Muscle layer of duodenum (tissue), 2 donors: Measurements from ENCODE around the gene FAM98C.
A peak's percentile ranks its signal among the peaks of the same experiment; 100 is the strongest.
"Not testable (repeated sequence)": the region's sequence is repeated elsewhere in the genome, so short reads cannot be mapped to it uniquely, and the experiment has no call there.

Experiments
- H3K27ac ChIP-seq: one replicate; pipeline ENCODE4 v1.7.0; 2013; ENCODE audit warnings: mild to moderate bottlenecking, low read length
- H3K27me3 ChIP-seq: one replicate; pipeline ENCODE4 v1.7.0; 2013; ENCODE audit warnings: low read depth, mild to moderate bottlenecking, control low read depth, low read length
- H3K36me3 ChIP-seq, 2 donors: one replicate each; pipeline ENCODE4 v1.7.0; 2013; ENCODE audit warnings: low read length in 2 of 2, control low read depth in 1 of 2, mild to moderate bottlenecking in 1 of 2; ENCODE audit not compliant: insufficient read depth in 2 of 2, control insufficient read depth in 1 of 2
- H3K4me1 ChIP-seq, 2 donors: one replicate each; pipeline ENCODE4 v1.7.0; 2013; ENCODE audit warnings: low read length in 2 of 2, mild to moderate bottlenecking in 2 of 2, control low read depth in 1 of 2, moderate library complexity in 1 of 2; ENCODE audit not compliant: insufficient read depth in 2 of 2, control insufficient read depth in 1 of 2
- H3K4me3 ChIP-seq, 2 donors: one replicate each; pipeline ENCODE4 v1.7.0; 2013; ENCODE audit warnings: low read length in 2 of 2, low read depth in 1 of 2, mild to moderate bottlenecking in 1 of 2
- H3K9me3 ChIP-seq, 2 donors: one replicate each; pipeline ENCODE4 v1.7.0; 2013; ENCODE audit warnings: low read length in 2 of 2, control low read depth in 1 of 2, mild to moderate bottlenecking in 1 of 2; ENCODE audit not compliant: control insufficient read depth in 1 of 2
- donor health status: healthy.

Gene FAM98C

DNA sequence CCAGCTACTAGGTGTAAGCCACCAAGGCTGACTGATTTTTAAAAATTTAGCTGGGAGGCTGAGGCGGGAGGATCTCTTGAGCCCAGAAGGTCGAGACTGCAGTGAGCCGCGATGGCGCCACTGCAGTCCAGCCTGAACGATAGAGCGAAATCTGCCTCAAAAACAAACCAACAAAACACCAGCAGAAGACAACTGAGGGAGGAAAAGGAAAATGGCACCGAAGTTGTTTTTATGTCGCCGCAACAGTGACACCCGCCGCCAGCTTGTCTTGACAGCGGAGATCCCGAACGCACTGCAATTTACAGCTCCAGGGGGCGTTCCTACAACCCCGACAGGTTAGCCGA is 298 bp upstream of the FAM98C start:
- Histone ChIP-seq H3K27me3 (peaks cover 9% of the 10 kb centered on the region), H3K36me3 (peaks cover 13 to 19% of the 10 kb centered on the region in 2 donors), H3K27ac (no peak overlapping the region), H3K4me1 (no peaks in the 10 kb centered on the region), H3K9me3 (no peaks in the 10 kb centered on the region), H3K4me3 (peak overlapping the region; percentile 60 to 99)

DNA sequence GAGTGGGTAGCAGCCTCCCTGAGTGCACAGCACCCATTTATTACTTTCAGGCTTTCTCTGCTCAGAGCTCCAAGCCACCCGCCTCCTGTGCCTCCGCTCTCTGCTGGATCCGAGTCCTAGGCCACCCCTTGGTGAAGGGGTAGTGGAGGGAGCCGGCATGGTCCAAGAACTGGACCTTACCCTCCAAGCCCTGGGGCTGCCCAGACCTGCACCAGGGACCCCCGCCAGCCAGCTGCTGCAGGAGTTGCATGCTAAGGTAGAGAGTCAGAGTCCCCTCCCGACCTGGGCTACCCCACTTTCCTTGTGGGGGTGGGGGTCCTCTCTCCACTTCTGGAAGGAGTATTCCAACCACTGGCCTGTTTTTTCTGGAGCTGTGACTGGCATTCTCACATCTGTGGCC is 2.0 kb downstream of the FAM98C start:
- Histone ChIP-seq H3K36me3 (peaks cover 13 to 19% of the 10 kb centered on the region in 2 donors), H3K27ac (no peak overlapping the region), H3K4me1 (no peaks in the 10 kb centered on the region), H3K27me3 (peaks cover 6% of the 10 kb centered on the region), H3K4me3 (no peak overlapping the region), H3K9me3 (no peaks in the 10 kb centered on the region)

GRCh38 chr19:38405276-38405675 is 2.4 kb downstream of the FAM98C start:
- H3K36me3 ChIP-seq = peaks cover 13 to 19% of the 10 kb centered on the region in 2 donors
- H3K27ac ChIP-seq = no peak overlapping the region
- no peak overlapping the region for H3K4me3 ChIP-seq
- peaks cover 1% of the 10 kb centered on the region for H3K27me3 ChIP-seq
- H3K9me3 ChIP-seq = no peaks in the 10 kb centered on the region
- H3K4me1 ChIP-seq = no peaks in the 10 kb centered on the region

DNA sequence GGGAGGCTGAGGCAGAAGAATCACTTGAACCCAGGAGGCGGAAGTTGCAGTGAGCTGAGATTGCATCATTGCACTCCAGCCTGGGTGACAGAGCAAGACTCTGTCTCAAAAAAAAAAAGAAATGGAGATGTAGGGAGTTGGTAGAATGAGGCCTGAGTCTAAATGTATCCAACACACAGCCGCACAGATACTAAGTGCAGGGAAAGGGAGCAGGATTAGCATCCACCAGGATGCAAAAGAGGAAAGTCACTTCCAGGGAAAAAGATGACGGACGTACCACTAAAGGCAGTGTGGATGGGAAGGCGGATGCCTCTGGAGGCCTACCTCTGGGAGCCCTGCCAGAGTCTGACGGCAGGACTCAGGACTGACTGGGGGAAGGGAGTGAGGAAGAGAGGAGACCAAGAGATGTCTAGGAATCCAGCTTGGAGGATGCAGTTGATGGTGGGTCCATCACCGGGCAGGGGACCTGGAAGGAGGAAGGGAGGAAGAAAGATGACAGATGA is 6.8 kb downstream of the FAM98C start:
- no peaks in the 10 kb centered on the region for H3K9me3 ChIP-seq
- peaks cover 13 to 18% of the 10 kb centered on the region in 2 donors for H3K36me3 ChIP-seq
- no peak overlapping the region for H3K4me3 ChIP-seq
- H3K27ac ChIP-seq = no peak overlapping the region
- H3K4me1 ChIP-seq = no peaks in the 10 kb centered on the region
- H3K27me3 ChIP-seq = no peaks in the 10 kb centered on the region

DNA sequence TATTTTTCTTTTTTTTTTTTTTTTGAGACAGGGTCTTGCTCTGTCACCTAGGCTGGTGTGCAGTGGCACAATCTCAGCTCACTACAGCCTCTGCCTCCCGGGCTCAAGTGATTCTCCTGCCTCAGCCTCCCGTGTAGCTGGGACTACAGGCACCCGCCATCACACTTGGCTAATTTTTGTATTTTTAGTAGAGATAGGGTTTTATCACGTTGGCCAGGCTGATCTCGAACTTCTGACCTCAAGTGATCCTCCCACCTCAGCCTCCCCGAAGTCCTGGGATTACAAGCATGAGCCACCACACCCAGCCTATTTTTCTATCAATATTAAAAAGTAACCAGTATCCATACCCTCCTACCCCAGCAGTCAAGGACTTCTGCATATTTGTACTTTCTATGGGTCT is 7.5 kb downstream of the FAM98C start:
- not testable (repeated sequence) for H3K4me3 ChIP-seq, H3K27ac ChIP-seq, H3K4me1 ChIP-seq, H3K27me3 ChIP-seq, H3K9me3 ChIP-seq
- H3K36me3 ChIP-seq = peaks cover 8 to 11% of the 10 kb centered on the region in 2 donors

- Histone ChIP-seq H3K27ac (no peak overlapping the region), H3K27me3 (no peaks in the 10 kb centered on the region), H3K36me3 (peaks cover 7 to 8% of the 10 kb centered on the region in 2 donors), H3K4me3 (no peak overlapping the region), H3K4me1 (no peaks in the 10 kb centered on the region), H3K9me3 (no peaks in the 10 kb centered on the region)
These were observed 8.3 kb downstream of the FAM98C start for GRCh38 chr19:38411041-38411712.

DNA sequence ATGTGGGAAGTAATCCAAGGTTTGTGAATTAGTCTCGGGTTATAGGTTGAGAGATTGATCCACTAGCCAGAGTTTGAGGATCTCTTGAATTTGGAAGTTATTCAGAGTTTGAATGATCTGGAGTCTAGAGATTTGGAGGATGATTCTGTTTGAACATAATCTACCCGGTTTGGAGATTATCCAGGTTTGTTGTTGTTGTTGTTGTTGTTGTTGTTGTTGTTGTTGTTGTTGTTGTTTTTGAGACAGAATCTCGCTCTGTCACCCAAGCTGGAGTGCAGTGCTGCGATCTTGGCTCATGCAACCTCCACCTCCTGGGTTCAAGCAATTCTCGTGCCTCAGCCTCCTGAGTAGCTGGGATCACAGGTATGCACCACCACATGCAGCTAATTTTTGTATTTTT is 9.0 kb downstream of the FAM98C start:
- H3K9me3 ChIP-seq, H3K27me3 ChIP-seq, H3K36me3 ChIP-seq, H3K4me3 ChIP-seq, H3K27ac ChIP-seq, H3K4me1 ChIP-seq: not testable (repeated sequence)

DNA sequence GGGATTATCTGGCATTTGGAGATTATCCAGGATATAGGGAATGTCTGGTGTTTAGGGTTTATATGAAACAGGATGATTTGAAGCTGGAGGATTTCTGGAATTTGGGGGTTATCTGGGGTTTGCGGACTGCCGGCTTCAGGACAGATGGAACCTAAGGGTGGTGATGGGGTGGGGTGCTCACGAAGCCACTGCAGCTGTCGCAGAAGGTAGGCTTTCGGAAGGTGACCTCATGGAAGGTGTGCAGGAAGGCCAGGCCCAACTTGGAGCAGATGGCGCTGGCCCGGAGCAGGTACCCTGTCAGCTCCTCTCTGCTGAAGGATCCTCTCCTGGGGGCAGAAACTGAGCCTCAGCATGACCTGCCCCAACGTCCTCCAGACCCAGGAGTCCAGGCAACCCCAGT is 9.6 kb downstream of the FAM98C start:
- Histone ChIP-seq H3K27me3 (no peaks in the 10 kb centered on the region), H3K9me3 (no peaks in the 10 kb centered on the region), H3K4me3 (no peak overlapping the region), H3K27ac (no peak overlapping the region), H3K36me3 (no peaks in the 10 kb centered on the region), H3K4me1 (peaks cover 0 to 2% of the 10 kb centered on the region in 2 donors)

GRCh38 chr19:38412961-38413360 is 10.1 kb downstream of the FAM98C start:
- H3K4me3 ChIP-seq = no peak overlapping the region
- no peaks in the 10 kb centered on the region for H3K27me3 ChIP-seq
- no peak overlapping the region for H3K27ac ChIP-seq
- H3K4me1 ChIP-seq = peaks cover 0 to 6% of the 10 kb centered on the region in 2 donors
- no peaks in the 10 kb centered on the region for H3K36me3 ChIP-seq
- H3K9me3 ChIP-seq = no peaks in the 10 kb centered on the region

GRCh38 chr19:38413416-38413815 is 10.5 kb downstream of the FAM98C start:
- no peak overlapping the region for H3K4me3 ChIP-seq
- H3K27ac ChIP-seq = no peak overlapping the region
- peaks cover 0 to 11% of the 10 kb centered on the region in 2 donors for H3K4me1 ChIP-seq
- no peaks in the 10 kb centered on the region for H3K36me3 ChIP-seq
- H3K9me3 ChIP-seq = no peaks in the 10 kb centered on the region
- H3K27me3 ChIP-seq = no peaks in the 10 kb centered on the region

GRCh38 chr19:38417146-38417543 is 14.3 kb downstream of the FAM98C start:
- peaks cover 0 to 12% of the 10 kb centered on the region in 2 donors for H3K4me1 ChIP-seq
- H3K27me3 ChIP-seq = no peaks in the 10 kb centered on the region
- H3K9me3 ChIP-seq = no peaks in the 10 kb centered on the region

More at GRCh38 chr19:38417146-38417543, 14.3 kb downstream of the FAM98C start:
- Histone ChIP-seq H3K36me3 (no peaks in the 10 kb centered on the region), H3K4me3 (no peak overlapping the region), H3K27ac (no peak overlapping the region)
